GM18858 (cell line): ENCODE data around the gene CHD6.

Experiments used
- ATAC-seq: cut with Tn5 transposase; IDR thresholded peaks from one replicate; pipeline ENCODE4 v1.9.1; 2021; ENCODE audit not compliant: unreplicated experiment

Gene CHD6

GRCh38 chr20:41508335-41508734 lies 109.8 kb downstream of the CHD6 start:
- no peak for ATAC-seq

- no peak for ATAC-seq
These were observed 110.3 kb downstream of the CHD6 start for GRCh38 chr20:41507851-41508250.

- no peak for ATAC-seq
These were observed 110.7 kb downstream of the CHD6 start for GRCh38 chr20:41507436-41507835.

GRCh38 chr20:41506192-41506915 lies 111.8 kb downstream of the CHD6 start:
- no peak for ATAC-seq

GRCh38 chr20:41505184-41505583 lies 113.0 kb downstream of the CHD6 start:
- ATAC-seq = no peak

GRCh38 chr20:41501376-41501775 lies 116.8 kb downstream of the CHD6 start:
- no peak for ATAC-seq

GRCh38 chr20:41499961-41500725 lies 118.0 kb downstream of the CHD6 start:
- no peak for ATAC-seq

- ATAC-seq = no peak
These were observed 119.1 kb downstream of the CHD6 start for GRCh38 chr20:41499064-41499463.

GRCh38 chr20:41497186-41497895 lies 120.8 kb downstream of the CHD6 start:
- no peak for ATAC-seq

GRCh38 chr20:41494451-41494850 lies 123.7 kb downstream of the CHD6 start:
- no peak for ATAC-seq

- no peak for ATAC-seq
These were observed 134.6 kb downstream of the CHD6 start for GRCh38 chr20:41483553-41483930.

- ATAC-seq = no peak
These were observed 135.3 kb downstream of the CHD6 start for GRCh38 chr20:41482647-41483552.

- ATAC-seq = no peak
These were observed 138.0 kb downstream of the CHD6 start for GRCh38 chr20:41480054-41480770.

- no peak for ATAC-seq
These were observed 139.1 kb downstream of the CHD6 start for GRCh38 chr20:41479113-41479512.

GRCh38 chr20:41478026-41478425 lies 140.2 kb downstream of the CHD6 start:
- no peak for ATAC-seq

- ATAC-seq = no peak
These were observed 141.7 kb downstream of the CHD6 start for GRCh38 chr20:41476446-41476845.

- ATAC-seq = no peak
These were observed 142.2 kb downstream of the CHD6 start for GRCh38 chr20:41476013-41476441.

- ATAC-seq = no peak
These were observed 142.7 kb downstream of the CHD6 start for GRCh38 chr20:41475503-41475902.

- no peak for ATAC-seq
These were observed 147.6 kb downstream of the CHD6 start for GRCh38 chr20:41470362-41471095.
